PC-9 (cell line): ENCODE data around the gene EPHA7.

Experiments used
- CTCF ChIP-seq: fragments of 200-600 bp; sonication (generic); conservative IDR thresholded peaks from 2 replicates; pipeline ENCODE4 v1.6.1; 2017; ENCODE audit warnings: mixed run types, antibody characterized with exemption, mild to moderate bottlenecking, moderate library complexity
- EZH2 ChIP-seq: fragments of 200-600 bp; sonication (generic); IDR thresholded peaks from 2 replicates; pipeline ENCODE4 v1.8.0; 2017; ENCODE audit warnings: antibody characterized with exemption, low read depth

GRCh38 chr6:93453956-93454355 is 34.6 kb upstream of the EPHA7 start:
- no peak for TF ChIP-seq CTCF
- TF ChIP-seq EZH2, result no peak
